ENCODE results near the gene MAP2K6.

DNA sequence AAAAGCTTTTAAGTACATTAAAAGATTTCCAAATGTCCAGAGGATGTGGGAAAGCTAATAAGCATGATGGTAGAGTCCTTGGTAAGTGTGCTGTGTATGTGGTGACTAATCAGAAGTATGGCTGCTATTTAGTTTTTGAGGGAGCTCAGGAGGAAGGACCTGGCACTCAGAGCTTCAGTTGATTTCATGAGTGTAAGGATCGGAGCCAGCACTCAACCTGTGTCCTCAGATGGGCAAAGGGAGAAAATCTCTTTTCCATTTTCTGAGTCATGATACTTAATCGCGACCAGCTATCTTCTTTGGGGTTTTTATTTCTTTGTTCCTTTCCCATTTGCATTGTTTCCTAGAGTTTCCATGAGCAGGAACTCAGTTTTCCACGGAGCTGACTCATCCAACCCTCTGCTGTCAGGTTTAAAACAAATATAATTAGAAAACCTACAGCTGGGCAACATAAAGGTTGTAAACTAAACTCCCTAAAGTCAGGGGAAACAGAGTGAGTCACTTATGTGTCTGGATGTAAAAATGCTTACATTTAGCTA is 125.4 kb downstream of the MAP2K6 start:
- TF ChIP-seq, protein P1, sequence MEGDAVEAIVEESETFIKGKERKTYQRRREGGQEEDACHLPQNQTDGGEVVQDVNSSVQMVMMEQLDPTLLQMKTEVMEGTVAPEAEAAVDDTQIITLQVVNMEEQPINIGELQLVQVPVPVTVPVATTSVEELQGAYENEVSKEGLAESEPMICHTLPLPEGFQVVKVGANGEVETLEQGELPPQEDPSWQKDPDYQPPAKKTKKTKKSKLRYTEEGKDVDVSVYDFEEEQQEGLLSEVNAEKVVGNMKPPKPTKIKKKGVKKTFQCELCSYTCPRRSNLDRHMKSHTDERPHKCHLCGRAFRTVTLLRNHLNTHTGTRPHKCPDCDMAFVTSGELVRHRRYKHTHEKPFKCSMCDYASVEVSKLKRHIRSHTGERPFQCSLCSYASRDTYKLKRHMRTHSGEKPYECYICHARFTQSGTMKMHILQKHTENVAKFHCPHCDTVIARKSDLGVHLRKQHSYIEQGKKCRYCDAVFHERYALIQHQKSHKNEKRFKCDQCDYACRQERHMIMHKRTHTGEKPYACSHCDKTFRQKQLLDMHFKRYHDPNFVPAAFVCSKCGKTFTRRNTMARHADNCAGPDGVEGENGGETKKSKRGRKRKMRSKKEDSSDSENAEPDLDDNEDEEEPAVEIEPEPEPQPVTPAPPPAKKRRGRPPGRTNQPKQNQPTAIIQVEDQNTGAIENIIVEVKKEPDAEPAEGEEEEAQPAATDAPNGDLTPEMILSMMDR (IDR thresholded peaks at IDR 0.05): no peak
- TF ChIP-seq POLR2A (IDR thresholded peaks at IDR 0.05): no peak

Measured in Peyer's patch (tissue), 4 donors.